ENCODE measurements around the gene MYL6B.

MYL6B gene

DNA sequence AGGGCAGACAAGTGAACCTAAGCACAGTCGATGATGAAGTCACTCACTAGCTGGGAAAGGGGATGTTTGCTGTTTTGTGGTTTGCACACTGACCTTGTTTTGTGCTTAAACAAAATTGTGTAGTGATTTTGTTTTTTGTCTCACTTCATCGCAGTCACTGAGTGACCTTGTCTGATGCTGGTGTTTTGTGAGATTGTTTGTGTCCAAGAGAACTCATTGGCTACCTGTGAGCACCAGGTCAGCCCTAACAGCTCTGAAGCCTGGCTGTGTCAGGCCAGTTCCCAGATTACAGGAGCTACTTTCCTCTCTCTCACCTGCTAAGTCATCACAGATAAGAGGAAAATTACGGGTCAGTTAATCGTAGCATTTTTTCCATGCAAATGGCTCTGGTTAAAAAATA lies 28.3 kb upstream of the MYL6B start:
- no peak for DNase-seq

DNA sequence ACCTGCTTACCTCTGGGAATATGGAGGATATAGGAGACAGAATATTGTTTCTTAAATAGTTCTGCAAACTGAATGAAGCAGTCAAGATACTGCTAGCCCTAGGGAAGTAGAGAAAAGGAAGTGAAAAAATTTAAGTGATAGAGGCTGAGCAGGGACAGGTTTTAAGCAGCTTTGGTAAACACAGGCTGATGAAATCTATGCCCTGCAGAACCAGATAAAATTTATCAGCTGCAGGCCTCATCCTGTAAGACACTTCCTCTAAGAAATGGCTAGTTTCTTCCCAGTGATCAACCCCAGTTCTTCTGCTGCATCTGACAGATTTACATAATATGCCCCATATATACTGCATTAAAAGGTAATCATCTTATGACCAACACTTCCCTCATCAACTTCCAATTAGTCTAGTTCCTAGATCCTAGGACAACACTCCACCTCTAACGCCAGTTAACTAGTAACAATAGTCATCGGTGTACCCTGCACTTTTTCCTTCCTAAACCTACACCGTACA lies 25.6 kb upstream of the MYL6B start:
- DNase-seq, result no peak

DNA sequence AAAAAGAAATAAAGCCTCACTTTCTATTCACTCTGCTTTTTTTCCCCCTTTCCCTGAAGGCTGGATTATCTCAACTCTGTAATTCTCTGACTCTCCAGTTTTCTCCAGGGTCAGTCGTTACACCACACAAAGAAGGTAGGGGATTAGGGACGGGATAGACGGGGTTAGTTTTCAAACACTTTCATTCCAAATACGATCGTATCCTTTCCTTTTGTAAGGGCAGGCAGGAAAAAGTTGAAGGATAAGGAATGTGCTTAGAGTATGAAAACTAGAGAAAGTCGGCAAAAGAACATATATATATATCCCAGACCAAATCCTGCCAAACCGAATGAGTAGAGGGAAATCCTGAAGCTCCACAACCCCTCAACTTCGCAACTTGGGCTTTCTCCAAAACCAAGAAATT lies 24.9 kb upstream of the MYL6B start:
- DNase-seq, result no peak

DNA sequence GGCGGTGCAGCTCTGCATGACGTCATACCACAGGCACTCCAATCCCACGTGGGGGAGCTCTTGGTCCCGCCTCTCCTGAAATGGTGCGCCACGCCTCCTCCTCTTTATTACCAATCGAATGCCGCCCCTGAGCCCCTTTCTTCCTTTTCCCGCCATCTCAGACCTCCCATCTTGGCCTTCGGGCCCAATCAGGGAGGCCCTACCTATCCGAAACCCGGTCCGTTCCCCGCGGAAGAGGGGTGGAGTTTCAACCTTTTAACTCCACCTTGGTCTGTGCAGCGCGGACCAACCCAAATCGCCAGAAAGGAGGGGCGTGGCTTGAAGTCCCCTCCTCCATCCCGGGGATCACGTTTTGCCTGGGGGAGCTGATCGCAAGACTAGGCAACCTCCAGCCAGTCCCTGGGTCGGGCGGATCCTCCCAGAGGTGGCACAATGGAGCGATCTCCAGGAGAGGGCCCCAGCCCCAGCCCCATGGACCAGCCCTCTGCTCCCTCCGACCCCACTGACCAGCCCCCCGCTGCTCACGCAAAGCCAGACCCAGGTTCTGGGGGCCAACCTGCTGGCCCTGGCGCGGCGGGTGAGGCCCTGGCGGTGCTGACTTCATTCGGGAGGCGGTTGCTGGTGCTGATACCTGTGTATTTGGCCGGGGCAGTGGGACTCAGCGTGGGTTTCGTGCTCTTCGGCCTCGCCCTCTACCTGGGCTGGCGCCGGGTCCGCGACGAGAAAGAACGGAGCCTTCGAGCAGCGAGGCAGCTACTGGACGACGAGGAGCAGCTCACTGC lies 24.3 kb upstream of the MYL6B start, which contains the start of gene ESYT1:
Gene ESYT1, plus strand, starts transcription at position 380 of the 782 bp plus-strand sequence. Its CDS starts 53 bp downstream, at position 433.
- peak; percentile 99 for DNase-seq

DNA sequence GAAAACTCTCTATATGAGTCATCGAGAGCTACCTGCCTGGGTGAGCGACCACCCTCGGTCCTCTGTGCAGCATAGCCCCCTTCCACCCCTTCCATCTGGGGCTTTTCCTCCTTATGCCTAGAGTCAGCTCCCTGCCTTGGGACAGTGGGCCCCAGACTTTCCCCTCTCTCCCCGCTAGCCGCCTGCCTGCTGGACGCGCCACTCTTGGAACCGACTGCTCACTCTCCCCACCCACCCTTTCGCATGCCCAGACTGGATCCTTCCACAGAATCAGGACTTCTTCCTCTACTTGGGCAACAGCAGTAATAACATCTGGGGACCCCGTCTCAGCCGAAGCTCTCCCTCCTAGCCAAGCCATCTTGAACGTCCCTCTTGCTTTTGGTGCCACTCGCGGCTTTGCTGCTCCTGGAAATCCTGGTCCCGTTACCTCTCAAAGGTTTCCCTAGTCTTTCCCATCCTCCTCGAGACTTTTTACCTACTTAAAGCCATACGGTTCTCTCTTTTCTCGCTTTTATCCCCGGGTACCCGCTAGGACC lies 23.6 kb upstream of the MYL6B start:
- no peak for DNase-seq

DNA sequence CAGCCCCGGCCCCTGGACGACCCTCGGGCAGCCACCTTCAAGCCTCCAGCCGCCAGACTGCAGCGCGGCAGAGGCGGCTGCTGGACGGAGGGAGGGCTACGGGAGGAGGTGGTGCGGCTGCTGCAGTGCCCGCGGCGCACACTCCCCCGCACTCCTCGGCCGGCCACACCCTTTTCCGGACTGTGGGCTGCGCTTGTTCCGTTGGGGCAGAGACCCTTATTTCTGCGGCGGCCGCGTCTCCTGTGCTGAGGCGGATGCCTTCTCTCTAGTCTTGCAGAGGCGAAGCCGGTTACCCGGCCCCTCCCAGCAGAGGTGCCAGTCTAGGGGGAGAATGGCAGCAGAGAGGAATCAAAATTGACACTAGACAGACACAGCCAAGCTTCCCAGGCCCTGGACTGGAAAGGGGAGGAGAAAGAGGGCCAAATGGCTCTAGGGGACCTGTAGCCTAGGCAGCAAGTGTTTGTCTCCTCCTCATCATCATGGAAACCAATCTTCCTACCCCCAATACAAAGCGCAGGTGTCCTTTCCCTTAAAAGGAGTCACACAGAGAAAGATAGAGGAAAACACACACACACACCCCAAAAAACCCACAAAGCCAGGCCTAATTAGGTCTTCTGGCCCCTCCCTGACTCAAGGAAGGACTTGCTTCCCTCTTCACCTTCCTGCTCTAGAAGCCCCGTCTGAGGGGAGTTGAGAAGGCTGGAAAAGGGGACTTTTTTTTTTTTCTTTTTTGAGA lies 23.0 kb upstream of the MYL6B start:
- no peak for DNase-seq

DNA sequence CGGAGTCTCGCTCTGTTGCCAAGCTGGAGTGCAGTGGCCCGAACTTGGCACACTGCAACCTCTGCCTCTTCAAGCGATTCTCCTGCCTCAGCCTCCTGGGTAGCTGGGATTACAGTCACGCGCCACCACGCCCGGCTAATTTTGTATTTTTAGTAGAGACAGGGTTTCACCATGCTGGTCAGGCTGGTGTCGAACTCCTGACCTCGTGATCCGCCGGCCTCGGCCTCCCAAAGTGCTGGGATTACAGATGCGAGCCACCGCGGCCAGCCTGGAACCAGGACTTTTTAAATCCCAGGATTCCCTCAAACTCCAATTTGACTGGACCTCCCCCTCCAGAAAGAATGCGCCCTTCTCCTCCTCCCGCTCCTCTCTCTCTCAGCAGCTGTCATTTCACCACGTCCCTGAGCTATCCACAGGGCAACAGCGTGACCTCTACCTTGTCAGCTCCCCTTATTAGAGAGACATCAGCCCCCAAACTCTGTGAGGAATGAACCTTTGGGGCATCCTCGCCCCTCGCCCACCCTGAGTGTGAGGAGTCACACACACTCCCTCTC lies 22.4 kb upstream of the MYL6B start:
- no peak for DNase-seq

DNA sequence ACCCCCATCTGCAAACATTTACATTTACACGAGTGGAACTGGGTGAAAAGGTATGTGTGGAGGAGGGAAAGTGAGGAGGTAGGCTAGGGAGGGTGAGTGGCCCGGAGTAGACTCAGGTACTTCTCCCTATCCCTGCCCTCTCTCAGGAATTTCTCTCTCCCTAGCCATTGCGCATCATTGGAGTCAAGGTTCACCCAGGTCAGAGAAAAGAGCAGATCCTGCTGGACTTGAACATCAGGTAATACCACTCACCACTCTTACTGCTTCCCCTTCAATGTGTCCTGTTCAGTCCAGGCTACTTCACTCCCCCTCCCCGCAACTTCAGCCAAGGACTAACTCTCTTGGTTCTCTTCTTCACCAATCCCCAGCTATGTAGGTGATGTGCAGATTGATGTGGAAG lies 21.5 kb upstream of the MYL6B start:
- no peak for DNase-seq

DNA sequence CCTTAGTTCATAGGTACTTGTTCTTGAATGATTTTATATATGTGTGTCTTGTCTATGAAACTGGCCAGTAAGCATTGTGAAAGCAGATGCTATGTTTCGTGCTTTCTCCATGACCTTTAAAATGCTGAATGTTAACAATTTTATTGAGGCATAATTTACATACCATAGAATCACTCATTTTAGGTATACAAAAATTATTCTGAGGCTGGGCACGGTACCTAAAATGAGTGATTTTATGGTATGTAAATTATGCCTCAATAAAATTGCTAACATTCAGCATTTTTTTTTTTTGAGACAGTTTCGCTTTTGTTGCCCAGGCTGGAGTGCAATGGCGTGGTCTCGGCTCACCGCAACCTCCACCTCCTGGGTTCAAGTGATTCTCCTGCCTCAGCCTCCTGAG lies 17.5 kb upstream of the MYL6B start:
- no peak for DNase-seq

DNA sequence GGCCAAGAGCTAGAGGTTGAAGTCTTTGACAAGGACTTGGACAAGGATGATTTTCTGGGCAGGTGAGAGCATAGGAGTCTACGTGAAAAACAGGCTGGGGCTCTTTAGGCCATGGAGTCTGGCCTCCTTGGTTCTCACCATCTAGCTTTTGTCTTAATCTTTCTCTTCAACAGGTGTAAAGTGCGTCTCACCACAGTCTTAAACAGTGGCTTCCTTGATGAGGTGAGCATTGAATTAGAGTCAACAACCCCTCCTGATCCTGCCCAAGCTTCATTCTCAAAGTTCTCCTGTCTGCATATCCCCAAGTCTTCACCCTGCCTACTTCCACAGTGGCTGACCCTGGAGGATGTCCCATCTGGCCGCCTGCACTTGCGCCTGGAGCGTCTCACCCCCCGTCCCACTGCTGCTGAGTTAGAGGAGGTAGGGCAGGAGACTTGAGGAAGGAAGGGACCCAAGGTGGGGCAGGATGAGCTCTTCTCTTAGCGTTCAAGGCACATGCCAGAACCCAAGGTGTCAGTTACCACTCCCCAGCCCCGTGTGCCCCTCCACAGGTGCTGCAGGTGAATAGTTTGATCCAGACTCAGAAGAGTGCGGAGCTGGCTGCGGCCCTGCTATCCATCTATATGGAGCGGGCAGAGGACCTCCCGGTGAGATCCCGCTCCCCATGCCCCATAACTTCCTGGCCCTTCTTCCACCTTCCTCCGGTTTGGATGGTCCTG lies 14.4 kb upstream of the MYL6B start:
- no peak for DNase-seq

DNA sequence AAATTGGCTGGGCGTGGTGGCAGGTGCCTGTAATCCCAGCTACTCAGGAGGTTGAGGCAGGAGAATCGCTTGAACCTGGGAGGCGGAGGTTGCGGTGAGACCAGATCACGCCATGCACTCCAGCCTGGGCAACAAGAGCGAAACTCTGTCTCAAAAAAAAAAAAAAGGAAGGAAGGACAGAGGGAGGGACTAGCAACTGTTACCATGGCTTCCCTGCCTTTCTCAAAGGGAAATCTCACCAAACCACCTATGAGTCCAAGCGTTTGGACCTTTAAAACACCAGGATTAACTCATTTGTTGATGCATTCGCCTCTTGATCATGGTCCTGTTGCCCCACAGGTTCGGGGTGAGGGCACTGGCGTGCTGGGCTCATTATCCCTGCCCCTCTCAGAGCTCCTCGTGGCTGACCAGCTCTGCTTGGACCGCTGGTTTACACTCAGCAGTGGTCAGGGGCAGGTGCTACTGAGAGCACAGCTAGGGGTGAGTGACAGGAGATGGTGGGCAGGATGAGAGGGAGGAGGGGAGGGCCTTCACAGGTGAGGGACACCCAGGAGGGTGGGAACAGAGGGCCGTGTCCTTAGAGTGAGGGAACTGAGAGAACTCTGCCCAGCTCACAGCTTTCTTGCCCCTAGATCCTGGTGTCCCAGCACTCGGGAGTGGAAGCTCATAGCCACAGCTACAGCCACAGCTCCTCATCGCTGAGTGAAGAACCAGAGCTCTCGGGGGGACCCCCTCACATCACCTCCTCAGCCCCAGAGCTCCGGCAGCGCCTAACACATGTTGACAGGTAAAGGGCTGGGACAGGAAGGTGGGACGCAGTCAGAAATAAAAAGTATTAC lies 10.2 kb upstream of the MYL6B start:
- no peak for DNase-seq

DNA sequence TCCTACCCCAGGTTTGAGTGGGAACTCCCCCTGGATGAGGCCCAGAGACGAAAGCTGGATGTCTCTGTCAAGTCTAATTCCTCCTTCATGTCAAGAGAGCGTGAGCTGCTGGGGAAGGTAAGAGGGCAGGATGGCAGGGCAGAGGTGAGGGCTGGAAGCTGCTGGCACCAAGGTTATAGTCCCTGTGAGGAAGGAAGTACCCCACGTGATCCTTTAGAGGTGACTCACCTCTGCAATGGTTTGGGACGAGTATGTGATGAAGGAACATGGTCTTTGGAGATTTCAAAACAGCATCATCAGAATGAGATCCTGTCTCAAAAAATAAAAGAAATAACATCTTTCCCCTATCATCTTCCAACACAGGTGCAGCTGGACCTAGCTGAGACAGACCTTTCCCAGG lies 9.2 kb upstream of the MYL6B start:
- DNase-seq, result no peak

DNA sequence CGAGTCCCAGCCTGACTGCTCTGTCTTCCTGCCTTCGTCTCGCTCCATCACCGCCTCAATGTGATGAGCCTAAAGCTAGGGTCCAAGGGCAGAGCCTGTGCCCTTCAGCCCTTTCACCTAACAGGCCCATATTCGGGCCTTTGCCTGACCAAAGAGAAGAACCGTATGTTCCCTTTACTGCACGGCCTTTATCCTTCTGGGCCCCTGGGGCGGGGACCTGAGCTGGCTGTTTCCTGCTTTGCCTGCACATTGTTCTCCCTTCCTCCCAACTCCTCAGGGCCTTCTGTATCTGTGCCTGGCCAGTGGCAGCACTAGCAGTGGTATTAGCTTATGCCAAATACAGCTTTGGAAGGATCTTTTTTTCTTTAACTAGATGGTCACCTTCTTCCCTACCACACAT lies 8.5 kb upstream of the MYL6B start:
- no peak for DNase-seq

DNA sequence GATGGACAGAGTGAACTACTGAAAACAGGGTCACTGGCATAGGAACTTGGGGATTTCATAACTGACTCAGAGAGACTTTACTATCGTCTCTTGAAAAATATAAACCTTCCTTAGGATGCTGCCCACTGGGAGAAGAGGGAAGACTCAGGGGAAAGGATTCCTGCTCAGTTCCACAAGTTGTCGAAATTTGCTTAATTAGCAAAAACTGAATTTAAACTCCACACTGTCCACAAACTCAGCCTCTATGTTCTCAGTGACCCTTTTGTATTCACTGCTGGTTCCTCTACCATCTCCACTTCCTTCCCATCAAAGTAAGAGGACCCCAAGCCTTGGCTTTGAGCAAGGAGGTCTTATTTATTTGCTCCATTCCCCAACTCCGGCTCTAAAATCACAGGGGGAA lies 7.2 kb upstream of the MYL6B start:
- DNase-seq, result no peak

DNA sequence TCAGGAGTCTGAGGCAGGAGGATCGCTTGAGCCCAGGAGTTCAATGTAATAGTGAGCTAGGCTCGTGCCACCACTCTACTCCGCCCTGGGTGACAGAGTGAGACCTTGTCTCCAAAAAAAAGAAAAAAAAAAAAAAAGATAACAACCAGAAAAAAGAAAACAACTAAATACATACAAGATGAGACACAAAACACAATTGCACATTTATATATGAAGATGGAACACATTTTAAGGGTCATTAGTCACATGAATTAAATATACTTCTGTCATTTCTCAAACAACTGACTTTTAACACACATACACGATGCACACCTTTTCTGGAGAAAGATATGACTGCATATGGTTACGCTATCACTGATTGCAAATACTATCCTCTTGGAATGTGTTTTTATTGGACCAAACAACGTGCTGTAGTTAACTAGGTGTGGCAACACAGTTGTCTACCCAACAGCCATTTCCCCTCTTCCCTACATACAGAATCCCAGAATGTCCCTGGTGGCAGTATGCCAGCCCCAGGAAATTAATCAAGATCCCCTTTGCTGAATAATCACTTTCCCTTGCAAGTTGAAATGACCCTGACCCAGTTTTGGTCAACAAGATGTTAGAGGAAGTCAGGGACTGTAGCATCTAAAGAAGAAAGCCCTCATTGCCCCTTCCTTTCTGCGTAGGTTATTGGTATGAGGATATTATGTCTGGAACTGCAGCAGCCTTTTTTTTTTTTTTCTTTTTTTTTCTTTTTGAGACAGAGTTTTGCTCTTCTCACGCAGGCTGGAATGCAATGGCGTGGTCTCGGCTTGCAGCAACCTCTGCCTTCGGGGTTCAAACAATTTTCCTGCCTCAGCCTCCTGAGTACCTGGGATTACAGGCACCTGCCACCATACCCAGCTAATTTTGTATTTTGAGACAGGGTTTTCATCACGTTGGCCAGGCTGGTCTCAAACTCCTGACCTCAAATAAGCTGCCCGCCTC lies 5.6 kb upstream of the MYL6B start:
- no peak for DNase-seq

DNA sequence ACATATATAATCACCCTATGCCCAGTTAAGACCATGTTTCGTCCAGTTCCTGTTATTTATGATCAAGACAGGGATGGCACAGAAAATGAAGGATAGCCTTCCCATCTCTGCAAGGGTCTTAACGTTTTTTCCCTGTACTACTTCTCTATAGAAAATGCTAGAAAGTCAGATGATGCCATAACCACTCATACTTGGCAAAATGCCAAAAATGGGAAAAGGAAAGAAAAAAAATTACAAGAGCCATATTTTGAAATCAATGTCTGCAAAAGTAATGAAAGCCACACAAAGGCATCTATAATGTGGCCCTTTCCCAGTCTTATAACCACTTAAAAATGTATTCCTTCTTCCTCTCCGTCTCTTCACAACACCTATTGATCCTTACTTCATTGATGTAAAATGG lies 1.8 kb upstream of the MYL6B start:
- no peak for DNase-seq

DNA sequence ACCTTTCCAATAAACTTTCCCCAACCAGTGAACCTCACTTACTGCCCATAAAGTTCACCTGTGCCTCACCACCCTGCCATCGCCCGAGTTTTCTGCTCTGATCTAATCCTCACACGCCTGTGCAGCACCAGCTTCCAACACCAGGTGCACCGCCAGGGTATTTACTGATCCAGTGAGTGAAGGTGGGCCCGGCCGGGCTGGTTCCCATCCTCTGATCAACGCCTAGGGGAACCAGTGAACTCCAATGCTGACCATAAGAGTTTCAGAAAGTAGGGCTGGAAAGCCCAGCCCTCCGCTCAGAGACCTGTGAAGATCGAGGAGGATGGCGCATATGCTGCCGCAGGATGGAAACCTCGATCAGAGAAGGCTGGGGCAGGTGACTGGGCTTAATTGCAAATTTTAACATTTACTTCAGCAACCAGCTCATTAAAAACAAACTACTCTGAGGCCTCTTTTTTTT lies 685 bp upstream of the MYL6B start:
- peak; percentile 52 for DNase-seq

DNA sequence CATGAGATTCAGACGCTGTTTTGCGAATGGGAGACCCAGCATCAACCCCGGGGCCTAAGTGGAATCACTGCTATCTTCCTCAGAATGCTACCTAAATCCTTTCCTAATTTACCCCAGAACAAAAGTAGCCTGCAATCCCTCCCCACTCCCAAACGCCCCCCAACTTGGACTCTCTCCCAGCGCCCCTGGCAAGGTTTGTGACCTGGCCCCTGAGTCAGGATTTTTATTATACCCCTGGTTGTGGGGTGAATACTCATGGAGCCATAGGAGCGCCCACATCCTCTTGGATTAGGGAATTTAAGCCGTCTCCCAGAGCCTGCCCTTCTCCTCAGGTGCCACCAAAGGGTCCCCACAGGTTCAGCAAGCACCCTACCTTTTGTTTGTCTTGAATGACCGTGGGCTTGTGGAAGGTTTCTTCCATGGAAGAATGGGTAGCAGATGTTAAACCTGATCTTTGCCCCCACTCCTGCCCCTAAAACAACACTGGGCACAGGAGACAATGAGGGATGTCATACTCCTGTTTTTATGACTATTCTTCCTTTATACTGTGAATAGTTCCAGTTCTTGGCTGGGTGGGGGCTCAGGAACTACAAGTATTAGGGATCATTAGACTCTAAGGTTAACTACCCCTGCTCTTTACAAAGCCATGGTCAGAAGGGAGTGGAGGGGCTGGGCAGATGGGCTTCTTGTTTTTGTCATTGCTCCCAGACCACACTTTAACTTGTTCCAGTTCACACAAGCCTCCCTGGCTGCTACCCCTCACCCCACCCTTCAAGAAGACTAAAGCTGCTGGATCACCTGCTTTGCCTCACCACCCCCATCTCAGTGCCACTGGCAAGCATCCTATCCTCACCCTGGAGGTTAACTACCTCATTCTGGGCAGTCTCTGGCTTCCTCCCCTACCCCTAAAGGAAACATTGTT lies 630 bp downstream of the MYL6B start:
- DNase-seq, result no peak

DNA sequence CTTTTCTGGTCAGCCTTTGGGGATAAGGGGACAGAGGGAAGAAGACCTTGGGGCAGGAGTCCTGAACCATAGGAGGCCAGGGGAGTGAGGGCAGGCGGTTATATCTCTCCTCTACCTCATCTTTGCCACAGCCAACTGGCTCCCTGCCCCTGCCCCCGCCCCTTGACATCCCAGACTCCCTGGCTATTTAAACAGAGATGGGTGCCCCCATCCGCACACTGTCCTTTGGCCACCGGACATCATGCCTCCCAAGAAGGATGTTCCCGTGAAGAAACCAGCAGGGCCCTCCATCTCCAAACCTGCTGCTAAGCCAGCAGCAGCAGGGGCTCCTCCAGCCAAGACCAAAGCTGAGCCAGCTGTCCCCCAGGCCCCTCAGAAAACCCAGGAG lies 1.3 kb downstream of the MYL6B start:
- DNase-seq, result no peak

All from NCI-H2029 (cell line).